HepG2 (cell line): ENCODE results near the gene CCNL1. TPM values are rescaled to one million over a fixed set of nuclear protein-coding genes. Genes with fewer than 3 reads are reported as not detected.

Source experiments
- JARID2 ChIP-seq: sonication (generic); formaldehyde crosslinking; IDR thresholded peaks from 2 replicates; pipeline ENCODE4 v1.8.1; 2023; ENCODE audit warnings: missing genetic modification reagents, inconsistent platforms; ENCODE audit not compliant: insufficient replicate concordance
- KAT7 ChIP-seq: IDR thresholded peaks from 2 replicates; pipeline ENCODE4 v1.6.1; 2018; ENCODE audit warnings: borderline replicate concordance, missing compliant biosample characterization
- MATR3 ChIP-seq: sonication (generic); formaldehyde crosslinking; IDR thresholded peaks from 2 replicates; pipeline ENCODE4 v1.4.0; 2020; ENCODE audit warnings: missing genetic modification reagents
- NONO ChIP-seq, 2 experiments: fragments of 450-650 bp in 1 of 2; sonication (generic) in 1 of 2; formaldehyde crosslinking in 1 of 2; IDR thresholded peaks in 1 of 2; conservative IDR thresholded peaks in 1 of 2; 2 replicates each; pipeline versions ENCODE4 v1.6.1 to v1.8.0; 2017 to 2022; ENCODE audit warnings: mild to moderate bottlenecking in 1 of 2, missing genetic modification reagents in 1 of 2, moderate library complexity in 1 of 2
- PHF8 ChIP-seq: sonication (generic); formaldehyde crosslinking; IDR thresholded peaks from 2 replicates; pipeline ENCODE4 v1.5.0; 2020; ENCODE audit warnings: missing genetic modification reagents
- RARA ChIP-seq: IDR thresholded peaks from 2 replicates; pipeline ENCODE4 v1.6.1; 2016; ENCODE audit warnings: missing genetic modification reagents, missing compliant biosample characterization
- SMAD1 ChIP-seq: sonication (generic); formaldehyde crosslinking; IDR thresholded peaks from 2 replicates; pipeline ENCODE4 v1.4.0; 2020; ENCODE audit warnings: missing genetic modification reagents, low read depth, mild to moderate bottlenecking, borderline replicate concordance
- ZBTB7A ChIP-seq: sonication (generic); formaldehyde crosslinking; IDR thresholded peaks from 2 replicates; pipeline ENCODE4 v1.8.0; 2022; ENCODE audit warnings: mild to moderate bottlenecking, missing genetic modification reagents
- ZNF383 ChIP-seq: sonication (generic); formaldehyde crosslinking; IDR thresholded peaks from 2 replicates; pipeline ENCODE4 v1.4.0; 2020; ENCODE audit warnings: missing genetic modification reagents, mild to moderate bottlenecking, borderline replicate concordance
- ZNF543 ChIP-seq: sonication (generic); formaldehyde crosslinking; IDR thresholded peaks from 2 replicates; pipeline ENCODE4 v1.4.0; 2020; ENCODE audit warnings: mild to moderate bottlenecking, missing genetic modification reagents
- ZNF788 ChIP-seq: sonication (generic); formaldehyde crosslinking; IDR thresholded peaks from 2 replicates; pipeline ENCODE4 v1.5.0; 2020; ENCODE audit warnings: mild to moderate bottlenecking, missing genetic modification reagents, borderline replicate concordance
- polyA plus RNA-seq, 8 experiments: library from polyadenylated mRNA; depleted of rRNA in 3 of 8; stranded (reverse) in 7 of 8; unstranded in 1 of 8; fragments of >200 nt; fragmentation: Illumina TruSeq in 4 of 8; extraction: Trizol in 4 of 8; gene quantifications; 2 replicates each; pipeline versions ENCODE4 v1.2.1 to v1.2.3, GENCODE V29; 2011 to 2016; ENCODE audit warnings: low read depth in 4 of 8, missing spikeins in 1 of 8, mixed read lengths in 1 of 8; ENCODE audit not compliant: insufficient read depth in 1 of 8
- total RNA-seq, 5 experiments: library from RNA; depleted of rRNA; stranded (reverse); fragments of >200 nt; fragmentation: Illumina TruSeq; extraction: Trizol; gene quantifications; 2 replicates each; pipeline ENCODE4 v1.2.3, GENCODE V29; 2016; ENCODE audit warnings: low read depth in 1 of 5
- TF ChIP-seq, protein P1 (sequence below): IDR thresholded peaks from 2 replicates; pipeline ENCODE4 v1.6.1; 2018; ENCODE audit warnings: missing genetic modification reagents, mild to moderate bottlenecking, missing compliant biosample characterization
- TF ChIP-seq, protein P2 (sequence below): sonication (generic); formaldehyde crosslinking; IDR thresholded peaks from 2 replicates; pipeline ENCODE4 v1.5.1; 2020; ENCODE audit warnings: mild to moderate bottlenecking, missing genetic modification reagents, borderline replicate concordance
- TF ChIP-seq, protein P3 (sequence below): sonication (generic); formaldehyde crosslinking; IDR thresholded peaks from 2 replicates; pipeline ENCODE4 v1.8.1; 2023; ENCODE audit warnings: mild to moderate bottlenecking, inconsistent platforms, moderate library complexity, missing genetic modification reagents, borderline replicate concordance
- TF ChIP-seq, protein P4 (sequence below): IDR thresholded peaks from 2 replicates; pipeline ENCODE4 v1.6.1; 2016; ENCODE audit warnings: low read depth, control low read depth
- TF ChIP-seq, protein P5 (sequence below): sonication (generic); formaldehyde crosslinking; IDR thresholded peaks from 2 replicates; pipeline ENCODE4 v1.8.0; 2022; ENCODE audit warnings: missing genetic modification reagents, low read depth, mild to moderate bottlenecking, borderline replicate concordance
- TF ChIP-seq, protein P6 (sequence below): IDR thresholded peaks from 2 replicates; pipeline ENCODE4 v1.6.1; 2016; ENCODE audit warnings: mild to moderate bottlenecking, missing biosample characterization, missing genetic modification reagents

CCNL1 gene
- total and polyA plus RNA-seq, 2 of the 13 experiments (the other 11 are each of a cell fraction or from before 2014, with no cell fraction given): 151 to 303 TPM

DNA sequence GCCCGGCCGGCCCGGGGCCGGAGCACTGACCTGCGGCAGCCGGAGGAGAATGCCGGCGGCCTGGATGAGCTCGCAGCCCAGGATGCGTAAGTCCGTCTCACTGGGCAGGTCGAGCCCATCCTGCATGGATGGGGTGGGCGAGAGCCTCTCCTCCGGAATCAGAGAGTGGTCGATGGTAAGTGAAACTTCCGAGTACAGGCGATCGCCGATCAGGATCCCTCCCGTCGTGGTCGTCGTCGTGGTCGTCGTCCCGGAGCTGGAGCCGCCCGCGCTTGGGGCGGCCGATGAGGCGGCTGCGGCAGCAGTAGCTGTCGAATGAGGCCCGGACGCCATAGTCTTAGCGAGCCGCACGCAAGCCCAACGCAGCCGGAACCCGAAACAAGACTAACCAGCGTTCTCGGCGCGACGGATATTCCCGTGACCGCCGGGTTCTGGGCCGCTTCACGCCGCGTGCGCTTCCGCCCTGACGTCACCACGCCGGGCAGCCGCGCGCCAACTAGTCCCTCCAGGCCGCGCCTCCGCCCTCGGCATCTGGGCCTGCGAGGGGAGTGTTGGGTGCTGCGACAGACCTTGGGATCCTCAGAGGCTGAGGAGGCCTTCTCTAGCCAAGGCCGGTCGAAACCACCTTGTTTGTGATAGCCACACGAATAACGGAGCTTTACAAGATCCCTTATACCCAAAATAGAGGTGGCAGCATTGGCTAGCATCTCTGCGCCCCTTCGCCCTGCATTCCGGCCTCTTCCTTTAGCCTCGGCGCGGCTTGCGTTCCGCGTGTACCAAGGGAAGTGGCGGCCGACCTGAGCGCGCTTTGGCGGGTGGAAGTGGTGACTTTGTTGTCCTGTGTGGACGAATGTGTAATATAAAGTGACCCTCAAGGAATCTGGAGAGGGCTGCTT lies at the start of gene CCNL1 (continued):
- TF ChIP-seq, protein P1, sequence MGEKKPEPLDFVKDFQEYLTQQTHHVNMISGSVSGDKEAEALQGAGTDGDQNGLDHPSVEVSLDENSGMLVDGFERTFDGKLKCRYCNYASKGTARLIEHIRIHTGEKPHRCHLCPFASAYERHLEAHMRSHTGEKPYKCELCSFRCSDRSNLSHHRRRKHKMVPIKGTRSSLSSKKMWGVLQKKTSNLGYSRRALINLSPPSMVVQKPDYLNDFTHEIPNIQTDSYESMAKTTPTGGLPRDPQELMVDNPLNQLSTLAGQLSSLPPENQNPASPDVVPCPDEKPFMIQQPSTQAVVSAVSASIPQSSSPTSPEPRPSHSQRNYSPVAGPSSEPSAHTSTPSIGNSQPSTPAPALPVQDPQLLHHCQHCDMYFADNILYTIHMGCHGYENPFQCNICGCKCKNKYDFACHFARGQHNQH (CRISPR knock-in tag): peak; percentile 90
- peak; percentile 86 for TF ChIP-seq KAT7 (CRISPR knock-in tag)
- TF ChIP-seq JARID2 (CRISPR knock-in tag): no peak
- peak; percentile 78; the same call in 1 of the 2 replicates for TF ChIP-seq ZNF383 (CRISPR knock-in tag)
- TF ChIP-seq, protein P2, sequence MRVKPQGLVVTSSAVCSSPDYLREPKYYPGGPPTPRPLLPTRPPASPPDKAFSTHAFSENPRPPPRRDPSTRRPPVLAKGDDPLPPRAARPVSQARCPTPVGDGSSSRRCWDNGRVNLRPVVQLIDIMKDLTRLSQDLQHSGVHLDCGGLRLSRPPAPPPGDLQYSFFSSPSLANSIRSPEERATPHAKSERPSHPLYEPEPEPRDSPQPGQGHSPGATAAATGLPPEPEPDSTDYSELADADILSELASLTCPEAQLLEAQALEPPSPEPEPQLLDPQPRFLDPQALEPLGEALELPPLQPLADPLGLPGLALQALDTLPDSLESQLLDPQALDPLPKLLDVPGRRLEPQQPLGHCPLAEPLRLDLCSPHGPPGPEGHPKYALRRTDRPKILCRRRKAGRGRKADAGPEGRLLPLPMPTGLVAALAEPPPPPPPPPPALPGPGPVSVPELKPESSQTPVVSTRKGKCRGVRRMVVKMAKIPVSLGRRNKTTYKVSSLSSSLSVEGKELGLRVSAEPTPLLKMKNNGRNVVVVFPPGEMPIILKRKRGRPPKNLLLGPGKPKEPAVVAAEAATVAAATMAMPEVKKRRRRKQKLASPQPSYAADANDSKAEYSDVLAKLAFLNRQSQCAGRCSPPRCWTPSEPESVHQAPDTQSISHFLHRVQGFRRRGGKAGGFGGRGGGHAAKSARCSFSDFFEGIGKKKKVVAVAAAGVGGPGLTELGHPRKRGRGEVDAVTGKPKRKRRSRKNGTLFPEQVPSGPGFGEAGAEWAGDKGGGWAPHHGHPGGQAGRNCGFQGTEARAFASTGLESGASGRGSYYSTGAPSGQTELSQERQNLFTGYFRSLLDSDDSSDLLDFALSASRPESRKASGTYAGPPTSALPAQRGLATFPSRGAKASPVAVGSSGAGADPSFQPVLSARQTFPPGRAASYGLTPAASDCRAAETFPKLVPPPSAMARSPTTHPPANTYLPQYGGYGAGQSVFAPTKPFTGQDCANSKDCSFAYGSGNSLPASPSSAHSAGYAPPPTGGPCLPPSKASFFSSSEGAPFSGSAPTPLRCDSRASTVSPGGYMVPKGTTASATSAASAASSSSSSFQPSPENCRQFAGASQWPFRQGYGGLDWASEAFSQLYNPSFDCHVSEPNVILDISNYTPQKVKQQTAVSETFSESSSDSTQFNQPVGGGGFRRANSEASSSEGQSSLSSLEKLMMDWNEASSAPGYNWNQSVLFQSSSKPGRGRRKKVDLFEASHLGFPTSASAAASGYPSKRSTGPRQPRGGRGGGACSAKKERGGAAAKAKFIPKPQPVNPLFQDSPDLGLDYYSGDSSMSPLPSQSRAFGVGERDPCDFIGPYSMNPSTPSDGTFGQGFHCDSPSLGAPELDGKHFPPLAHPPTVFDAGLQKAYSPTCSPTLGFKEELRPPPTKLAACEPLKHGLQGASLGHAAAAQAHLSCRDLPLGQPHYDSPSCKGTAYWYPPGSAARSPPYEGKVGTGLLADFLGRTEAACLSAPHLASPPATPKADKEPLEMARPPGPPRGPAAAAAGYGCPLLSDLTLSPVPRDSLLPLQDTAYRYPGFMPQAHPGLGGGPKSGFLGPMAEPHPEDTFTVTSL (CRISPR knock-in tag): peak; percentile 89
- peak; percentile 98 for TF ChIP-seq ZNF788 (CRISPR knock-in tag)
- TF ChIP-seq, protein P3, sequence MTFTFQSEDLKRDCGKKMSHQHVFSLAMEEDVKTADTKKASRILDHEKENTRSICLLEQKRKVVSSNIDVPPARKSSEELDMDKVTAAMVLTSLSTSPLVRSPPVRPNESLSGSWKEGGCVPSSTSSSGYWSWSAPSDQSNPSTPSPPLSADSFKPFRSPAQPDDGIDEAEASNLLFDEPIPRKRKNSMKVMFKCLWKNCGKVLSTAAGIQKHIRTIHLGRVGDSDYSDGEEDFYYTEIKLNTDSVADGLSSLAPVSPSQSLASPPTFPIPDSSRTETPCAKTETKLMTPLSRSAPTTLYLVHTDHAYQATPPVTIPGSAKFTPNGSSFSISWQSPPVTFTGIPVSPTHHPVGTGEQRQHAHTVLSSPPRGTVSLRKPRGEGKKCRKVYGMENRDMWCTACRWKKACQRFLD: peak; percentile 95
- TF ChIP-seq, protein P4, sequence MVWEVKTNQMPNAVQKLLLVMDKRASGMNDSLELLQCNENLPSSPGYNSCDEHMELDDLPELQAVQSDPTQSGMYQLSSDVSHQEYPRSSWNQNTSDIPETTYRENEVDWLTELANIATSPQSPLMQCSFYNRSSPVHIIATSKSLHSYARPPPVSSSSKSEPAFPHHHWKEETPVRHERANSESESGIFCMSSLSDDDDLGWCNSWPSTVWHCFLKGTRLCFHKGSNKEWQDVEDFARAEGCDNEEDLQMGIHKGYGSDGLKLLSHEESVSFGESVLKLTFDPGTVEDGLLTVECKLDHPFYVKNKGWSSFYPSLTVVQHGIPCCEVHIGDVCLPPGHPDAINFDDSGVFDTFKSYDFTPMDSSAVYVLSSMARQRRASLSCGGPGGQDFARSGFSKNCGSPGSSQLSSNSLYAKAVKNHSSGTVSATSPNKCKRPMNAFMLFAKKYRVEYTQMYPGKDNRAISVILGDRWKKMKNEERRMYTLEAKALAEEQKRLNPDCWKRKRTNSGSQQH (CRISPR knock-in tag): peak; percentile 95
- peak; percentile 98 for TF ChIP-seq SMAD1
- TF ChIP-seq, protein P5, sequence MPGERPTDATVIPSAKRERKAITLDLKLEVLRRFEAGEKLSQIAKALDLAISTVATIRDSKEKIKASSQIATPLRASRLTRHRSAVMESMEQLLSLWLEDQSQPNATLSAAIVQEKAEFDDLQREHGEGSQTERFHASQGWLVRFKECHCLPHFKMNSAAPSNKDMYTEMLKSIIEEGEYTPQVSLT (CRISPR knock-in tag): no peak; the same call in 1 of the 2 replicates
- TF ChIP-seq MATR3 (CRISPR knock-in tag): no peak
- TF ChIP-seq ZBTB7A (CRISPR knock-in tag): peak; percentile 81
- peak; percentile 96 for TF ChIP-seq PHF8 (CRISPR knock-in tag)
- no peak for TF ChIP-seq NONO (IDR thresholded peaks at IDR 0.05)
- peak; percentile 100 for TF ChIP-seq NONO (CRISPR knock-in tag; conservative IDR thresholded peaks at IDR 0.05)
- TF ChIP-seq ZNF543 (CRISPR knock-in tag): peak; percentile 94
- peak; percentile 80 for TF ChIP-seq RARA (CRISPR knock-in tag)
- TF ChIP-seq, protein P6, sequence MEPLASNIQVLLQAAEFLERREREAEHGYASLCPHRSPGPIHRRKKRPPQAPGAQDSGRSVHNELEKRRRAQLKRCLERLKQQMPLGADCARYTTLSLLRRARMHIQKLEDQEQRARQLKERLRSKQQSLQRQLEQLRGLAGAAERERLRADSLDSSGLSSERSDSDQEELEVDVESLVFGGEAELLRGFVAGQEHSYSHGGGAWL: peak; percentile 92
